NCI-H446 (cell line): Measurements from ENCODE around the gene ZNF281.
"Not testable (repeated sequence)": the region's sequence is repeated elsewhere in the genome, so short reads cannot be mapped to it uniquely, and the experiment has no call there.

Experiments used
- DNase-seq, 2 experiments: peaks; one replicate each; lab custom pipeline; 2025; lab: John Stamatoyannopoulos, UW

ZNF281 gene

GRCh38 chr1:200428482-200429205 is 18.8 kb upstream of the ZNF281 start:
- no peak for DNase-seq

GRCh38 chr1:200427744-200428143 is 17.9 kb upstream of the ZNF281 start:
- no peak for DNase-seq

GRCh38 chr1:200426196-200426595 is 16.4 kb upstream of the ZNF281 start:
- DNase-seq: no peak

- no peak for DNase-seq
Observed at GRCh38 chr1:200423235-200423634, 13.4 kb upstream of the ZNF281 start.

- no peak for DNase-seq
Observed at GRCh38 chr1:200422211-200422610, 12.4 kb upstream of the ZNF281 start.

GRCh38 chr1:200415789-200416593 is 6.2 kb upstream of the ZNF281 start:
- DNase-seq: no peak

- no peak for DNase-seq
Observed at GRCh38 chr1:200415227-200415626, 5.4 kb upstream of the ZNF281 start.

- DNase-seq: no peak
Observed at GRCh38 chr1:200414657-200415056, 4.8 kb upstream of the ZNF281 start.

GRCh38 chr1:200413766-200414165 is 3.9 kb upstream of the ZNF281 start:
- not testable (repeated sequence) for DNase-seq

- DNase-seq: no peak
Observed at GRCh38 chr1:200411406-200412257, 1.8 kb upstream of the ZNF281 start.

- DNase-seq: no peak
Observed at GRCh38 chr1:200410566-200410878, 686 bp upstream of the ZNF281 start.

GRCh38 chr1:200409203-200409760 is 554 bp downstream of the ZNF281 start:
- no peak for DNase-seq

GRCh38 chr1:200406161-200406797 is 3.6 kb downstream of the ZNF281 start:
- no peak for DNase-seq

- DNase-seq: no peak
Observed at GRCh38 chr1:200405264-200405663, 4.6 kb downstream of the ZNF281 start.

GRCh38 chr1:200401708-200402107 is 8.1 kb downstream of the ZNF281 start:
- no peak for DNase-seq

- no peak for DNase-seq
Observed at GRCh38 chr1:200401263-200401662, 8.6 kb downstream of the ZNF281 start.

GRCh38 chr1:200400556-200400955 is 9.3 kb downstream of the ZNF281 start:
- DNase-seq: no peak

GRCh38 chr1:200399860-200400259 is 10.0 kb downstream of the ZNF281 start:
- no peak for DNase-seq

GRCh38 chr1:200398373-200398772 is 11.5 kb downstream of the ZNF281 start:
- DNase-seq: no peak

- no peak for DNase-seq
Observed at GRCh38 chr1:200392625-200393185, 17.1 kb downstream of the ZNF281 start.

- DNase-seq: no peak
Observed at GRCh38 chr1:200391747-200392146, 18.1 kb downstream of the ZNF281 start.
